Measurements from ENCODE around the gene TFDP3.

DNA sequence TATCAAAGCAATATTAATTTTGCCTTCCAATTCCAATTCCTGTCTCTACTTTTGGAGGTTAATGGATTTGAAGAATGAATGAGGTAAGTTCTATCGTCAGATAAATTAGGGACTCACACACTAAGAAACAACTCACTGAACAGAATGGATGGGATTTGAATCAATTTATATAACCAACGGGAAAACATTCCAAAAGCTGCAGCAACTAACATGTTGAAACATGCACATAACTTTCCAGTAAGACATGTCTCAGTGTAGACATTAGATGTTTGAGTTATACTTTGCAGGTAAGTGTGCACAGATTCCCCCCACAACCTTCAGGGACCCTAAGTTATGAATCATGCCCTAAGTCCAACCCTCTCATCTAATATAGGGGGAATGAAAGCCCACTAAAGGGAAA lies 34.3 kb downstream of the TFDP3 start:
- TF ChIP-seq, protein P1, sequence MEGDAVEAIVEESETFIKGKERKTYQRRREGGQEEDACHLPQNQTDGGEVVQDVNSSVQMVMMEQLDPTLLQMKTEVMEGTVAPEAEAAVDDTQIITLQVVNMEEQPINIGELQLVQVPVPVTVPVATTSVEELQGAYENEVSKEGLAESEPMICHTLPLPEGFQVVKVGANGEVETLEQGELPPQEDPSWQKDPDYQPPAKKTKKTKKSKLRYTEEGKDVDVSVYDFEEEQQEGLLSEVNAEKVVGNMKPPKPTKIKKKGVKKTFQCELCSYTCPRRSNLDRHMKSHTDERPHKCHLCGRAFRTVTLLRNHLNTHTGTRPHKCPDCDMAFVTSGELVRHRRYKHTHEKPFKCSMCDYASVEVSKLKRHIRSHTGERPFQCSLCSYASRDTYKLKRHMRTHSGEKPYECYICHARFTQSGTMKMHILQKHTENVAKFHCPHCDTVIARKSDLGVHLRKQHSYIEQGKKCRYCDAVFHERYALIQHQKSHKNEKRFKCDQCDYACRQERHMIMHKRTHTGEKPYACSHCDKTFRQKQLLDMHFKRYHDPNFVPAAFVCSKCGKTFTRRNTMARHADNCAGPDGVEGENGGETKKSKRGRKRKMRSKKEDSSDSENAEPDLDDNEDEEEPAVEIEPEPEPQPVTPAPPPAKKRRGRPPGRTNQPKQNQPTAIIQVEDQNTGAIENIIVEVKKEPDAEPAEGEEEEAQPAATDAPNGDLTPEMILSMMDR (IDR thresholded peaks at IDR 0.05; ENCODE audit: insufficient read depth, low read length, poor library complexity, severe bottlenecking) = no peak
- TF ChIP-seq EZH2phosphoT487 (conservative IDR thresholded peaks at IDR 0.05; ENCODE audit: low read length) = no peak
